Measurements from ENCODE around the gene C4orf51. TPM values are rescaled to one million over a fixed set of nuclear protein-coding genes. Genes with fewer than 3 reads are reported as not detected.

C4orf51 gene
- polyA plus RNA-seq, 1 of the 3 experiments (the other 2 are of a cell fraction): not detected

DNA sequence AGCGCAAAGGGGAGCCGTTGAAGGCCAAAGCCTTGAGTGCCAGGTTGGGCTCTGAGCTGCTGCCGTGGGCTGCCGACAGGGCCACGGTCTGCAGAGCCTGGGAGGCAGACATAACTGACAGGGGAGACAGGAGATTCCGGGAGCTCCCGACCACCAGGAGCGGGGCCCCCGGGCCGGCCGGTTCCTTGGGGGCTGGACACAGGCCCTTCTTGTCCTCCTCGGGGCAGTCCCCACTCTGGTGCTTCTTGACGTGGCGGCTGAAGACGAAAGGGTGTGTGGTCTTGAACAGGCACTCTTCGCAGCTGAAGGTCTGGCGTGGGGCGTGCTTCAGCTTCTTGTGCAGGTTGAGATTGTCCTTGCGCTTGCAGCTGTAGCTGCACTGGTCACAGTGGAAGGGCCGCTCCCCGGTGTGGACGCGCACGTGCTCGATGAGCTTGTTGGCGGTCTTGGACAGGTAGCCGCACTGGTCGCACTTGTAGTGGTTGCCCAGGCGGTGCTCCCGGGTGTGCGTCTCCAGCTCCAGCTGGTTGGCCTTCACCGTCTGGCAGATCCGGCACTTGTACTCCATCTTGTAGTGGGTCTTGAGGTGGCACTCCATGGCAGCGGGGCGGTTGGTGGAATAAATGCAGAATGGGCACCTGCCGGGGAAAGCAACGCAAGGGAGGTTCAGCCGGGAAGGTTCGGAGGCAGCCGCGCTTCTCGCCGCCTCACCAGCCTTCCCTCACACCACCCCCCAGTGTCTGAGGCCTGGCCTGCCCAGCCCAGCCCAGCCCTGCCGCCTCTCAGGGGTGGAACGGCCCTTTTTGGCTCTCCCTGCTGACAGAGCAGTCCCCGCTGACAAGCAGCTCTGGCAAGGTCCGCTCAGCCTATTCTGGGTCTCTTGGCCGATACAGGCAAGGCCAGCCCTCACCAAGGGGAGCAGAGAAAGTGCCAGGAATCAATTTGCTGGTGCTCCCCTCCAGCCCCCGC lies 81.3 kb downstream of the C4orf51 start:
- no peak for TF ChIP-seq CHD2 (IDR thresholded peaks at IDR 0.05; ENCODE audit: low read length, partially characterized antibody)
- TF ChIP-seq, protein P1, sequence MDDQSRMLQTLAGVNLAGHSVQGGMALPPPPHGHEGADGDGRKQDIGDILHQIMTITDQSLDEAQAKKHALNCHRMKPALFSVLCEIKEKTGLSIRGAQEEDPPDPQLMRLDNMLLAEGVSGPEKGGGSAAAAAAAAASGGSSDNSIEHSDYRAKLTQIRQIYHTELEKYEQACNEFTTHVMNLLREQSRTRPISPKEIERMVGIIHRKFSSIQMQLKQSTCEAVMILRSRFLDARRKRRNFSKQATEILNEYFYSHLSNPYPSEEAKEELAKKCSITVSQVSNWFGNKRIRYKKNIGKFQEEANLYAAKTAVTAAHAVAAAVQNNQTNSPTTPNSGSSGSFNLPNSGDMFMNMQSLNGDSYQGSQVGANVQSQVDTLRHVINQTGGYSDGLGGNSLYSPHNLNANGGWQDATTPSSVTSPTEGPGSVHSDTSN (IDR thresholded peaks at IDR 0.05): no peak
- TF ChIP-seq YY1 (IDR thresholded peaks at IDR 0.05; ENCODE audit: low read depth): no peak
- TF ChIP-seq RCOR1 (IDR thresholded peaks at IDR 0.05; ENCODE audit: low read length): no peak
- no peak for TF ChIP-seq ELF1 (IDR thresholded peaks at IDR 0.05)
- TF ChIP-seq, protein P2, sequence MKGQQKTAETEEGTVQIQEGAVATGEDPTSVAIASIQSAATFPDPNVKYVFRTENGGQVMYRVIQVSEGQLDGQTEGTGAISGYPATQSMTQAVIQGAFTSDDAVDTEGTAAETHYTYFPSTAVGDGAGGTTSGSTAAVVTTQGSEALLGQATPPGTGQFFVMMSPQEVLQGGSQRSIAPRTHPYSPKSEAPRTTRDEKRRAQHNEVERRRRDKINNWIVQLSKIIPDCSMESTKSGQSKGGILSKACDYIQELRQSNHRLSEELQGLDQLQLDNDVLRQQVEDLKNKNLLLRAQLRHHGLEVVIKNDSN (IDR thresholded peaks at IDR 0.05; ENCODE audit: borderline replicate concordance, low read depth): no peak
- TF ChIP-seq, protein P3, sequence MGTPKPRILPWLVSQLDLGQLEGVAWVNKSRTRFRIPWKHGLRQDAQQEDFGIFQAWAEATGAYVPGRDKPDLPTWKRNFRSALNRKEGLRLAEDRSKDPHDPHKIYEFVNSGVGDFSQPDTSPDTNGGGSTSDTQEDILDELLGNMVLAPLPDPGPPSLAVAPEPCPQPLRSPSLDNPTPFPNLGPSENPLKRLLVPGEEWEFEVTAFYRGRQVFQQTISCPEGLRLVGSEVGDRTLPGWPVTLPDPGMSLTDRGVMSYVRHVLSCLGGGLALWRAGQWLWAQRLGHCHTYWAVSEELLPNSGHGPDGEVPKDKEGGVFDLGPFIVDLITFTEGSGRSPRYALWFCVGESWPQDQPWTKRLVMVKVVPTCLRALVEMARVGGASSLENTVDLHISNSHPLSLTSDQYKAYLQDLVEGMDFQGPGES (IDR thresholded peaks at IDR 0.05; ENCODE audit: low read depth, low read length): no peak
- TF ChIP-seq TCF12 (IDR thresholded peaks at IDR 0.05): no peak
- no peak for TF ChIP-seq NRF1 (IDR thresholded peaks at IDR 0.05; ENCODE audit: low read depth, low read length)
- TF ChIP-seq, protein P4, sequence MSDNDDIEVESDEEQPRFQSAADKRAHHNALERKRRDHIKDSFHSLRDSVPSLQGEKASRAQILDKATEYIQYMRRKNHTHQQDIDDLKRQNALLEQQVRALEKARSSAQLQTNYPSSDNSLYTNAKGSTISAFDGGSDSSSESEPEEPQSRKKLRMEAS (IDR thresholded peaks at IDR 0.05; ENCODE audit: low read depth): no peak
- TF ChIP-seq RAD21 (IDR thresholded peaks at IDR 0.05; ENCODE audit: low read length): no peak
- no peak for TF ChIP-seq MXI1 (IDR thresholded peaks at IDR 0.05; ENCODE audit: low read depth, low read length)
- TF ChIP-seq SIN3A (IDR thresholded peaks at IDR 0.05; ENCODE audit: borderline replicate concordance, low read depth, low read length): no peak
- no peak for TF ChIP-seq EZH2phosphoT487 (IDR thresholded peaks at IDR 0.05; ENCODE audit: borderline replicate concordance, low read depth)
- TF ChIP-seq FOXM1 (IDR thresholded peaks at IDR 0.05; ENCODE audit: low read depth): no peak
- TF ChIP-seq, protein P5, sequence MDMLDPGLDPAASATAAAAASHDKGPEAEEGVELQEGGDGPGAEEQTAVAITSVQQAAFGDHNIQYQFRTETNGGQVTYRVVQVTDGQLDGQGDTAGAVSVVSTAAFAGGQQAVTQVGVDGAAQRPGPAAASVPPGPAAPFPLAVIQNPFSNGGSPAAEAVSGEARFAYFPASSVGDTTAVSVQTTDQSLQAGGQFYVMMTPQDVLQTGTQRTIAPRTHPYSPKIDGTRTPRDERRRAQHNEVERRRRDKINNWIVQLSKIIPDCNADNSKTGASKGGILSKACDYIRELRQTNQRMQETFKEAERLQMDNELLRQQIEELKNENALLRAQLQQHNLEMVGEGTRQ (IDR thresholded peaks at IDR 0.05; ENCODE audit: borderline replicate concordance, low read depth, low read length): no peak
- TF ChIP-seq GATA2 (CRISPR knock-in tag; IDR thresholded peaks at IDR 0.05): no peak
- Histone ChIP-seq H3K79me2 (ENCODE audit: insufficient read depth) (no peaks in the 10 kb centered on the region), H3K27me3 (ENCODE audit: insufficient read depth) (no peaks in the 10 kb centered on the region), H3F3A (replicated peaks; ENCODE audit: insufficient read depth) (no peaks in the 10 kb centered on the region), H3K4me1 (ENCODE audit: control insufficient read depth in 1 of 2, insufficient read depth in 2 of 2, low read depth in 1 of 2, low read length in 1 of 2) (no peaks in the 10 kb centered on the region), H3K4me2 (no peak overlapping the region), H2AFZ (ENCODE audit: low read depth) (no peak overlapping the region), H3K4me3 (ENCODE audit: low read depth in 2 of 2, low read length in 1 of 2) (no peak overlapping the region), H3K9me2 (no peaks in the 10 kb centered on the region), H4K20me1 (ENCODE audit: insufficient read depth) (no peaks in the 10 kb centered on the region), H3K9ac (no peak overlapping the region), H3K9me3 (no peaks in the 10 kb centered on the region), H3K36me3 (replicated peaks in 1 of 2; ENCODE audit: control insufficient read depth in 1 of 2, insufficient read depth in 2 of 2, low read length in 1 of 2) (peaks cover 37 to 73% of the 10 kb centered on the region in 2 experiments), H3K27ac (ENCODE audit: low read depth in 2 of 2, low read length in 1 of 2) (no peak overlapping the region)
- CTCF ChIA-PET: no interaction called here
- WGBS (ENCODE audit: low lambda C conversion rate): 97% methylated on average over 18 of the region's 49 CpGs
- no peak for DNase-seq
- POLR2A ChIA-PET: no interaction called here
